K562 (cell line): ENCODE results near the gene TPGS2. TPM values are rescaled to one million over a fixed set of nuclear protein-coding genes. Genes with fewer than 3 reads are reported as not detected.

Experiments used
- ATAC-seq: fragments of 200-7000 bp; cut with Tn5 transposase; 3 replicates; pipeline ENCODE4 v1.9.1; 2020; ENCODE audit warnings: moderate library complexity
- BruUV-seq: library from RNA; stranded (reverse); fragments of 400-500 nt; replicated peaks from 2 replicates; lab custom pipeline; 2021; lab: Mats Ljungman, UMichigan
- CTCF ChIA-PET: fragments of 300-600 bp; formaldehyde crosslinking; extraction: SDS; loops from one replicate; lab custom pipeline; 2021; ENCODE audit warnings: low intra/inter-chr PET ratio; lab: Yijun Ruan, JAX
- POLR2A ChIA-PET: fragments of 300-600, 350-650 bp; sonication (Branson Sonifier 250); formaldehyde crosslinking; extraction: SDS; loops from one replicate; lab custom pipeline; 2021; ENCODE audit warnings: antibody characterized with exemption, inconsistent platforms; lab: Yijun Ruan, JAX
- DNase-seq, 4 experiments: peaks; one replicate each; pipeline versions ENCODE4 v3.0.0 to v3.0.0-alpha.2; 2011 to 2018; ENCODE audit warnings: low spot score in 3 of 4, mixed read lengths in 3 of 4; ENCODE audit errors: extremely low read depth in 1 of 4
- FAIRE-seq: peaks from 2 replicates; lab custom pipeline; 2011; peaks lifted over from hg19 to GRCh38; lab: Jason Lieb, UNC
- H2AFZ ChIP-seq: 2 replicates; pipeline ENCODE4 v1.6.0; 2011; ENCODE audit warnings: low read depth, low read length, control low read depth, inconsistent platforms
- H3K27ac ChIP-seq: fragments of 200-600 bp; 3 replicates; pipeline ENCODE4 v1.8.0; 2011; ENCODE audit warnings: low read depth, mild to moderate bottlenecking, control low read depth, inconsistent platforms, low read length, moderate library complexity, mixed read lengths; ENCODE audit errors: extremely low read depth
- H3K27me3 ChIP-seq, 2 experiments: fragments of 300-600 bp in 1 of 2; 2 replicates in 1 of 2; 3 replicates in 1 of 2; pipeline versions ENCODE4 v1.6.0 to v1.8.0; 2011; ENCODE audit warnings: inconsistent platforms in 2 of 2, low read length in 2 of 2, mild to moderate bottlenecking in 1 of 2, mixed read lengths in 1 of 2, moderate library complexity in 1 of 2; ENCODE audit not compliant: control insufficient read depth in 2 of 2, insufficient read depth in 2 of 2
- H3K36me3 ChIP-seq: fragments of 300-600 bp; 3 replicates; pipeline ENCODE4 v1.8.0; 2011; ENCODE audit warnings: mild to moderate bottlenecking, low read length, inconsistent platforms; ENCODE audit not compliant: control insufficient read depth, insufficient read depth
- H3K4me1 ChIP-seq, 2 experiments: fragments of 200-600 bp in 1 of 2; replicated peaks in 1 of 2; 2 replicates in 1 of 2; 3 replicates in 1 of 2; pipeline versions ENCODE4 v1.5.1 to v1.8.0; 2011; ENCODE audit warnings: inconsistent platforms in 2 of 2, low read length in 2 of 2, mild to moderate bottlenecking in 1 of 2, mixed read lengths in 1 of 2, moderate library complexity in 1 of 2; ENCODE audit not compliant: control insufficient read depth in 2 of 2, insufficient read depth in 2 of 2
- H3K4me2 ChIP-seq: 2 replicates; pipeline ENCODE4 v1.6.1; 2011; ENCODE audit warnings: low read length, control low read depth, inconsistent platforms, mixed read lengths; ENCODE audit not compliant: insufficient read depth
- H3K4me3 ChIP-seq: fragments of 200-600 bp; sonication (generic), shearing (Covaris generic); 2 replicates; pipeline ENCODE4 v1.5.1; 2016; ENCODE audit warnings: control low read depth, inconsistent platforms
- H3K79me2 ChIP-seq: fragments of 200-600 bp; 3 replicates; pipeline ENCODE4 v1.8.0; 2011; ENCODE audit warnings: low read length, inconsistent platforms; ENCODE audit not compliant: control insufficient read depth, insufficient read depth
- H3K9ac ChIP-seq, 2 experiments: 2 replicates each; pipeline versions ENCODE4 v1.6.0 to v1.6.1; 2011; ENCODE audit warnings: low read depth in 2 of 2, low read length in 2 of 2, control low read depth in 1 of 2, inconsistent platforms in 1 of 2, mild to moderate bottlenecking in 1 of 2, mixed read lengths in 1 of 2; ENCODE audit not compliant: insufficient read depth in 1 of 2
- H3K9me1 ChIP-seq: one replicate; pipeline ENCODE4 v1.6.0; 2011; ENCODE audit warnings: inconsistent platforms, mild to moderate bottlenecking, low read length, moderate library complexity; ENCODE audit not compliant: control insufficient read depth, insufficient read depth
- H3K9me3 ChIP-seq: replicated peaks from 2 replicates; pipeline ENCODE4 v1.5.1; 2011; ENCODE audit warnings: low read depth, low read length, inconsistent platforms; ENCODE audit not compliant: control insufficient read depth, insufficient read depth
- H4K20me1 ChIP-seq: replicated peaks from 2 replicates; pipeline ENCODE4 v1.6.1; 2011; ENCODE audit warnings: low read length, inconsistent platforms, mixed read lengths; ENCODE audit not compliant: control insufficient read depth, insufficient read depth
- CBFA2T2 ChIP-seq: fragments of 450-650 bp; conservative IDR thresholded peaks from 2 replicates; pipeline ENCODE4 v1.6.1; 2017; ENCODE audit warnings: mild to moderate bottlenecking
- CBFA2T3 ChIP-seq: fragments of 450-650 bp; IDR thresholded peaks from 2 replicates; pipeline ENCODE4 v1.6.1; 2017
- EGR1 ChIP-seq: fragments of 450-650 bp; conservative IDR thresholded peaks from 2 replicates; pipeline ENCODE4 v1.6.1; 2017; ENCODE audit warnings: mild to moderate bottlenecking
- HES1 ChIP-seq: fragments of 450-650 bp; IDR thresholded peaks from 2 replicates; pipeline ENCODE4 v1.6.1; 2016; ENCODE audit warnings: low read depth, mild to moderate bottlenecking, moderate library complexity
- ZFP36 ChIP-seq: fragments of 150-350 bp; IDR thresholded peaks from 2 replicates; pipeline ENCODE4 v1.6.1; 2018; ENCODE audit warnings: low read length, low read depth; ENCODE audit not compliant: partially characterized antibody
- ZKSCAN1 ChIP-seq: fragments of 150-350 bp; IDR thresholded peaks from 2 replicates; pipeline ENCODE4 v1.6.1; 2016; ENCODE audit warnings: low read depth, low read length
- WGBS: fragments of 100-300 bp; shearing (Covaris generic); methylation state at CpG from one replicate; pipeline ENCODE4 v1.1.6; 2016; ENCODE audit warnings: low coverage, mixed read lengths; ENCODE audit not compliant: insufficient coverage; ENCODE audit errors: missing lambda C conversion rate; 5-methylcytosine and 5-hydroxymethylcytosine counted together
- in situ Hi-C: fragments of 300-500 bp; cut with MboI; formaldehyde crosslinking; loops from 4 replicates; pipeline ENCODE4 v1.15.0; 2018; ENCODE audit warnings: inconsistent platforms, mixed read lengths
- intact Hi-C: fragments of 100-400 bp; cut with micrococcal nuclease; formaldehyde crosslinking; loops from 2 replicates; pipeline ENCODE4 v1.14.2; 2022
- polyA plus RNA-seq, 8 experiments: library from polyadenylated mRNA; depleted of rRNA in 4 of 8; stranded (reverse) in 5 of 8; unstranded in 3 of 8; fragments of >200 nt; fragmentation: Nextera tagmentation in 2 of 8; fragmentation: Illumina TruSeq in 1 of 8; extraction: Ambion mirVana in 2 of 8; extraction: Trizol in 1 of 8; gene quantifications; 2 replicates each; pipeline versions ENCODE4 v1.2.1 to v1.2.3, GENCODE V29; 2011 to 2014; ENCODE audit warnings: inconsistent platforms in 1 of 8, missing spikeins in 1 of 8
- total RNA-seq, 7 experiments: library from RNA; depleted of rRNA in 6 of 7; stranded (reverse); fragments of >200 nt in 6 of 7; fragmentation: Illumina TruSeq in 2 of 7; extraction: Trizol in 2 of 7; gene quantifications; 2 replicates each; pipeline versions ENCODE4 v1.2.1 to v1.2.3, GENCODE V29; 2011 to 2021; ENCODE audit warnings: low replicate concordance in 1 of 7

Gene TPGS2
- total and polyA plus RNA-seq, 9 of the 15 experiments (the other 6 are each of a cell fraction or from before 2014, with no cell fraction given): 94.2 to 449 (median 134) TPM

DNA sequence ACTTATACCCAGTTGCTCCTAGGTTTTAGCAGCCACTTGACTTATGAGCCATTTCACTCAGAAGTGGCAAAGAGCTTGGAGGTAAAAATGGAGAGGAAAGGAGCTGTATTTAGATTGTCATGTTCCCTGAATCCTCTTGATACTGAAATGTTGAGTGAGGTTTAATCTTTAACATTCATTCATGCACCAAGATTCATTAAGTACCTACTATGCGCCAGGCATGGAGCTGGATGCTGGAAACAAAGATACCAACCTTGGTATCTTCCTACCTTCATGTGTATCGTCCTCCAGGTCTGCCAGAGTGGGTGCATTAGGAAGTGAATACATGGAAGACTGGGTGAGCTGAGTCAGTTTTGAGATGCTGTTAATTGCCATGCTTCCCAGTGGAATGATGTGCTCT is 23.7 kb downstream of the TPGS2 start:
- Histone ChIP-seq H3K9me3 (no peaks in the 10 kb centered on the region), H3K79me2 (peaks cover 7% of the 10 kb centered on the region), H3K9ac (no peak overlapping the region), H3K4me3 (no peak overlapping the region), H3K4me2 (no peak overlapping the region), H2AFZ (no peak overlapping the region), H3K36me3 (peaks cover 81% of the 10 kb centered on the region), H3K27me3 (no peaks in the 10 kb centered on the region), H4K20me1 (no peaks in the 10 kb centered on the region), H3K4me1 (no peaks in the 10 kb centered on the region; a peak in 1 of 5 replicates), H3K9me1 (no peaks in the 10 kb centered on the region), H3K27ac (no peak overlapping the region)
- ChIA-PET POLR2A (no interaction called here), CTCF (no interaction called here)
- TF ChIP-seq ZKSCAN1: peak; percentile 77
- no peak for TF ChIP-seq HES1
- no peak for DNase-seq
- 90% methylated on average over 2 of the region's 2 CpGs for WGBS
- intact Hi-C loops (loop anchor here (5.0 kb wide), 2 partner anchors 38 to 103 kb away; no protein-coding TSS in a partner anchor), in situ Hi-C loops (no loop called here)
- FAIRE-seq: no peak
- ATAC-seq: no peak
- no TSS peak for BruUV-seq

- Histone ChIP-seq H3K4me1 (peaks cover 0 to 6% of the 10 kb centered on the region in 2 experiments; a peak in 2 of 5 replicates), H3K9me1 (no peaks in the 10 kb centered on the region), H2AFZ (no peak overlapping the region), H3K4me3 (no peak overlapping the region), H3K36me3 (peaks cover 95% of the 10 kb centered on the region), H4K20me1 (0 out of 2 replicates have a peak, but pooled peaks cover 4% of the 10 kb centered on the region), H3K4me2 (peak overlapping the region; percentile 3; the same call in 1 of the 2 replicates), H3K27me3 (no peaks in the 10 kb centered on the region), H3K9me3 (no peaks in the 10 kb centered on the region), H3K79me2 (no peaks in the 10 kb centered on the region), H3K9ac (no peak overlapping the region), H3K27ac (peak overlapping the region; percentile 29; the same call in 1 of the 3 replicates)
- POLR2A ChIA-PET: interaction anchor here (0.6 to 1.1 kb wide), 8 partner anchors 9 to 1947 kb away, joined by 3 to 5 read pairs (median 3); no protein-coding TSS in a partner anchor
- in situ Hi-C loops (no loop called here), intact Hi-C loops (no loop called here)
- WGBS: 65% methylated on average over 3 of the region's 3 CpGs
- no TSS peak for BruUV-seq
- DNase-seq (peak; percentile 55 to 64 (median 60)), ATAC-seq (peak; percentile 74), FAIRE-seq (peak; percentile 42)
- TF ChIP-seq CBFA2T3 (peak; percentile 50), EGR1 (peak; percentile 78), CBFA2T2 (0 out of 2 replicates have a peak, but pooled peaks have one; percentile 14), ZFP36 (no peak)
- CTCF ChIA-PET: no interaction called here
Measured at GRCh38 chr18:36798738-36799473, 29.9 kb downstream of the TPGS2 start.
